GM18517 (cell line): Measurements from ENCODE around the gene NFIB.
A peak's percentile ranks its signal among the peaks of the same experiment; 100 is the strongest.

Experiments
- ATAC-seq: cut with Tn5 transposase; IDR thresholded peaks from one replicate; pipeline ENCODE4 v1.9.1; 2021; ENCODE audit warnings: mild to moderate bottlenecking, moderate library complexity; ENCODE audit not compliant: unreplicated experiment

NFIB gene

GRCh38 chr9:14321517-14322130 is 7.7 kb upstream of the NFIB start:
- no peak for ATAC-seq

- no peak for ATAC-seq
Observed at GRCh38 chr9:14320271-14321181, 6.6 kb upstream of the NFIB start.

- ATAC-seq: no peak
Observed at GRCh38 chr9:14318934-14319580, 5.1 kb upstream of the NFIB start.

GRCh38 chr9:14318361-14318760 is 4.4 kb upstream of the NFIB start:
- ATAC-seq: no peak

- peak; percentile 37 for ATAC-seq
Observed at GRCh38 chr9:14317667-14318320, 3.9 kb upstream of the NFIB start.

- no peak for ATAC-seq
Observed at GRCh38 chr9:14316602-14317300, 2.8 kb upstream of the NFIB start.

- ATAC-seq: no peak
Observed at GRCh38 chr9:14315875-14316601, 2.1 kb upstream of the NFIB start.

- ATAC-seq: no peak
Observed at GRCh38 chr9:14314929-14315874, 1.3 kb upstream of the NFIB start.

- ATAC-seq: no peak
Observed at GRCh38 chr9:14314424-14314928, 535 bp upstream of the NFIB start.

GRCh38 chr9:14313378-14313940 is 482 bp downstream of the NFIB start:
- ATAC-seq: no peak

- ATAC-seq: no peak
Observed at GRCh38 chr9:14312719-14313377, 1.1 kb downstream of the NFIB start.

- no peak for ATAC-seq
Observed at GRCh38 chr9:14311956-14312685, 1.8 kb downstream of the NFIB start.

- no peak for ATAC-seq
Observed at GRCh38 chr9:14311171-14311949, 2.6 kb downstream of the NFIB start.

- no peak for ATAC-seq
Observed at GRCh38 chr9:14310311-14310710, 3.6 kb downstream of the NFIB start.

- no peak for ATAC-seq
Observed at GRCh38 chr9:14309403-14309802, 4.5 kb downstream of the NFIB start.

GRCh38 chr9:14308853-14309145 is 5.1 kb downstream of the NFIB start:
- ATAC-seq: no peak
